ENCODE results near the gene ELF3.
"Not testable (repeated sequence)": the region's sequence is repeated elsewhere in the genome, so short reads cannot be mapped to it uniquely, and the experiment has no call there.

DNA sequence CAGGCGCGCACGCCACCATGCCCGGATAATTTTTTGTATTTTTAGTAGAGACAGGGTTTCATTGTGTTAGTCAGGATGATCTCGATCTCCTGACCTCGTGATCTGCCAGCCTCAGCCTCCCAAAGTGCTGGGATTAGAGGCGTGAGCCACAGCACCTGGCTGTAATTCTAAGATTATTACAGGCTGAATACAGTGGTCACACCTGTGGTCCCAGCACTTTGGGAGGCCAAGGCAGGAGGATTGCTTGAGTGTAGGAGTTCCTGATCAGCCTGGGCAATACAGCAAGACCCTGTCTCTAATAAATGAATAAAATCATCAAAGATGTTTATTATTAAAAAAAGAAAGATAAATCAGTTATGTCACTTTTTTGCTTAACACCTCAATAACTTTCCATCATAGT lies 52.2 kb downstream of the ELF3 start:
- not testable (repeated sequence) for TF ChIP-seq FOXP2 (optimal IDR thresholded peaks at IDR 0.05; ENCODE audit: control extremely low read depth, extremely low read length, insufficient read depth); EZH2 (IDR thresholded peaks at IDR 0.05); POLR2AphosphoS5 (IDR thresholded peaks at IDR 0.05; ENCODE audit: borderline replicate concordance, low read depth, low read length)

Measured in SK-N-MC (cell line).